ENCODE results near the gene RFPL1.
"Not testable (repeated sequence)": the region's sequence is repeated elsewhere in the genome, so short reads cannot be mapped to it uniquely, and the experiment has no call there.

The RFPL1 gene

GRCh38 chr22:29438283-29438682 lies at the start of gene RFPL1:
RFPL1 (plus strand) TSS chr22:29438583.
- DNase-seq: not testable (repeated sequence)

- DNase-seq: no peak
These were observed 49.7 kb upstream of the RFPL1 start for GRCh38 chr22:29388759-29389090.

- DNase-seq: no peak
These were observed 48.1 kb upstream of the RFPL1 start for GRCh38 chr22:29390270-29390669.

GRCh38 chr22:29391546-29391945 lies 46.8 kb upstream of the RFPL1 start:
- no peak for DNase-seq

GRCh38 chr22:29393019-29393608 lies 45.3 kb upstream of the RFPL1 start:
- no peak for DNase-seq

- peak; percentile 58 to 67 for DNase-seq
These were observed 43.3 kb upstream of the RFPL1 start for GRCh38 chr22:29394931-29395581.

- DNase-seq: no peak
These were observed 42.3 kb upstream of the RFPL1 start for GRCh38 chr22:29396126-29396525.

- DNase-seq: no peak
These were observed 40.6 kb upstream of the RFPL1 start for GRCh38 chr22:29397791-29398190.

GRCh38 chr22:29400576-29400975 lies 37.8 kb upstream of the RFPL1 start:
- DNase-seq: no peak

- not testable (repeated sequence) for DNase-seq
These were observed 36.8 kb upstream of the RFPL1 start for GRCh38 chr22:29401538-29401937.

GRCh38 chr22:29408940-29409339 lies 29.4 kb upstream of the RFPL1 start:
- DNase-seq: no peak

GRCh38 chr22:29411569-29412211 lies 26.7 kb upstream of the RFPL1 start:
- DNase-seq: not testable (repeated sequence)

GRCh38 chr22:29412772-29413171 lies 25.6 kb upstream of the RFPL1 start:
- peak in 1 of 2 donors; percentile 11 for DNase-seq

- peak; percentile 46 to 47 for DNase-seq
These were observed 23.3 kb upstream of the RFPL1 start for GRCh38 chr22:29414951-29415591.

- not testable (repeated sequence) for DNase-seq
These were observed 19.7 kb upstream of the RFPL1 start for GRCh38 chr22:29418704-29419103.

- no peak for DNase-seq
These were observed 11.9 kb upstream of the RFPL1 start for GRCh38 chr22:29426476-29426875.

GRCh38 chr22:29427176-29427760 lies 11.1 kb upstream of the RFPL1 start:
- DNase-seq: no peak

GRCh38 chr22:29431986-29432385 lies 6.4 kb upstream of the RFPL1 start:
- no peak for DNase-seq

- no peak for DNase-seq
These were observed 4.5 kb upstream of the RFPL1 start for GRCh38 chr22:29433856-29434255.

- DNase-seq: no peak
These were observed 4.1 kb upstream of the RFPL1 start for GRCh38 chr22:29434288-29434687.

GRCh38 chr22:29435236-29436136 lies 2.9 kb upstream of the RFPL1 start:
- no peak for DNase-seq

GRCh38 chr22:29442976-29443375 lies 4.6 kb downstream of the RFPL1 start:
- DNase-seq: no peak

Data from stimulated activated CD4-positive, alpha-beta T cell treated with anti-CD3 and anti-CD28 coated beads, Interleukin-2, amount 100 ng/mL, for 48 hours (primary cell).